ENCODE measurements around the gene PCSK6.

PCSK6 gene

GRCh38 chr15:101445562-101446517, 43.7 kb downstream of the PCSK6 start:
- DNase-seq, result no peak

- no peak for DNase-seq
Observed at GRCh38 chr15:101444807-101445508, 44.5 kb downstream of the PCSK6 start.

GRCh38 chr15:101444015-101444414, 45.5 kb downstream of the PCSK6 start:
- DNase-seq, result no peak

- DNase-seq, result no peak
Observed at GRCh38 chr15:101442272-101442671, 47.2 kb downstream of the PCSK6 start.

- no peak for DNase-seq
Observed at GRCh38 chr15:101441696-101442095, 47.8 kb downstream of the PCSK6 start.

GRCh38 chr15:101440846-101441590, 48.5 kb downstream of the PCSK6 start:
- no peak for DNase-seq

DNA sequence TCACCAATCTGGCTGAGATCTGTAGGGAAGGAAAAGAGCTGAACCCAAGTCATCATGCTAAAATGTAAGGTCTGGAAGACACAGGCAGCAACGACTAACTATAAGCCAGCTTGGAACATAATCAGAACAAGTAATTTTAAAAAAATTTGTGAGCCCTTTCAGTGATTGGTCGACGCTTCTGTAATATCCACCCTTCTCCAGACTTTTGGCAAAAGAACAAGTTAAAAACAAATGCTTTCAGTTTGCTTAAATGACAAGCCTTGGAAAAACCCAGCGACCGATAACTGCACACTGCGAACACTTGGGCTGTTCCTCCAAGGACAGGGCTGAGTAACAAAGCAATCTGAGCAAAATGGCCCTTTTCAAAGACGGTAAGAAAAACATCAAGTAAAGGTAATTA, 49.6 kb downstream of the PCSK6 start:
- no peak for DNase-seq

DNA sequence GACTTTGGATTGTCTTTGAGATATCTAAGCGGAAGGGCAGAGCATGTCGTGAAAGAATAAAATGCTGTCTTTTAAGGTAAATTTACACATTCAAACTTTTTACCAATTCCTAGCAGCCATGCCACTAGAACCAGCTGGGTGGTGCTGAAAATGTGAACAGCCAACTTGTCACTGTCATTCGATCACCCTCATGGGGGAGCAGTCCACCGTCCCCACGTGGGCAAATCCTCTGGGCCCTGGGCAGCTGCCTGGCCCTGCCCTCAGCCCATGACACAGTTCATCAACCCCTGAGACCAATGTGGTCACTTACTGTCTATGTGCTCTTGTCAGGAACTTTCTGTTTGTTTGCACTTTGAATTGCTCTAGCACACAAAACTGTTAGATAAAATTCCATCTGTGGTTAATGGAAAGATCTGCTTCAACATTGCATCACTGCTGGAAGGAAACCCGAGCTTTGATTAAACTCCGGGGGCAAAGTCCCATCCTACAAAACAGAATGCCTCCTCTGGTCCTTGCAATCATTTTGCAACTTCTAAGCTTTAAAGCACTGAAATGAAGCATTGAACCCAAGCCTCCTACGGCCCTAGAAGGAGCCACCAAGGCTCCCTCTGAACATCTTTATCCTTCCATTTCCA, 50.1 kb downstream of the PCSK6 start:
- DNase-seq, result no peak

DNA sequence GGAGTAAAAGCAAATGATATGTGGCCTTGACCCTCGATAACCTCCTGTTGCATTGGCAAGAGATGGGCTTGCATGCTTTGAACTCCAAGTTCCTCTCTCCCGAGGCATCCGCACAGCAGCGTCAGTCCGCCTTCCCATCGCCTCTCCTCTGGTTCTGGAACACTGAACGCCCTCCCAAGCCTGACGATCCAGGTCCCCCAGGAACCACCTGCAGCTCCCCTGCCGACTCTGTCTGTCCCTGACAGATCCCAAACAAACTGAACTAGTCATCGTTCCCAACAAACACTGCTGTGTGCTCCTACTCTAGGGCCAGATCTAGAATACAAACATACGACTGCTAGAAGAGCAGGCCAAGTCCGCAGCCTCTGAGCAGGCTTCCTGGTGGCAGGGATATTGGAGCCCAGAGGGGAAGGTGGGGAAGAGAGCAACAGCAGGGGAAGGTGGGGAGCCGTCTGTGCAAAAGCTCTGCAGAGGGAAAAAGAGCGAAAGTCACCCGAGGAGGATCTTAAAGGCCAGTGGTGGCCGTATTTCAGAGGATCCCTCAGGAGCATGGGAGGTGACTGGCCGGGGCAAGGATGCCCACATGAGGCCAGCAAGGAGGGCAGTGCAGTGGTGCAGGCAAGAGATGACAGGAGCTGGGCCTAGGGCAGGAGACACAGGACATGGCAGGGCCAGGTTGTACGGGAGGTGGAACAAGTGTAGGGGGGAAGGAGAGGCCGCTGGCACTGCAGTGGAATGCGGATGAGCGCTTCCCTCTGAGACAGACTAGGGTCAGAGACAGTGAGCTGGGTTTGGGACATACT, 50.8 kb downstream of the PCSK6 start:
- DNase-seq, result no peak

DNA sequence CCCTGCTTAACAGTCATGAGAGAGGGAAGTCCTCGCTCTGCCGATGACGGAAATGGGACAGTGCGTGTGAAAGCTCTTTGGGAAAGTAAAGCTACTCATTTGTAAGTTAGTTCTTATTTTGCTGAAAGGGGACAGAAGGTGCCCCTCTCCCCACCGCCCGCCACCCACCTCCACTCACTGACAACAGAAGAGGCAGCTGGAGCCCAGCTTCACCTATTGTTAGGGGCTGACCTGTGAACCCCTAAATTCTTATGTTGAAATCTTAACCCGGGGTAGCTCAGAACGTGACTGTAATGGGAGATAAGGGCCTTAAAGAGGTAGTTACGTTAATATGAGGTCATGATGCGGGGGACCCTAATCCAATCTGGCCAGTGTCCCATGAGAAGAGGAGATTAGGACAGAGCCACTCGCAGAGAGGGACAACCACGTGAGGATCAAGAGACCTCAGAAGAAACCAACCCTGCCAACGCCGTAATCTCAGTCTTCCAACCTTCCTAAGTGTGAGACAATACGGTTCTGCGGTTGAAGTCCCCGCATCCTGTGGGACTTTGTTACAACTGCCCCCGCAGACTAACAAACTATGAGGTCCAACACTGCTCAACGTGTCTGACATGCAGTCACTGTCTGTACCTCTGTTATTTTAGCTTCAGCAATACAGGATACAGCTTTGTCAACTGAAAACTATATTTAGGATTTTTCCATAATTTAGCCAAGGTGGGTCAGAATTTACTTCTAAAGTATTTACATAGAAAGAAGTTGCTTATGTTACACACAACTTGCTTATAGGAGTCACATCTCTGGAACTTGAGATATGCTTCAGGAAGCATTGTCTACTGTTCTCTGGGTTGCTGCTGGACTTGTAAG, 51.7 kb downstream of the PCSK6 start:
- DNase-seq, result no peak

DNA sequence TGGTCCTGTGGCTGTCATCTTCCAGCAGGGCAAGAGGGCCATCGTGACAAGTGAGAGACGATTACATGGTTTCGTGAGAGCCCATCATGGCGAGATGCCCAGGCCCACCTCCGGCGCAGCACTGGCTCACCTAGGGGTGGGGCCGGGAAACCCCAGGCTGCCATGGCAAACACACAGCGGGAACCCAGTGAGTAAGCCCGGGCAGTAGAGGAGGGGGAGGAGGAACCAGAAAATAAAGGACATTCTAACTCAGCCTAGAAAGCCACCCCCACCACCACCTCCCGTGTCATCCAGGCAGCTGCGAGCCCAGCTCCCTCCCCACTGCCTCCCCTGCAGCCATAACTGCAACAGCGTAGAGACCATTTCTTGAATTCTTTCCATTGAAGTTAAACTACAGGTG, 52.3 kb downstream of the PCSK6 start:
- no peak for DNase-seq

GRCh38 chr15:101436526-101436925, 53.0 kb downstream of the PCSK6 start:
- DNase-seq, result no peak

- no peak for DNase-seq
Observed at GRCh38 chr15:101435761-101436160, 53.7 kb downstream of the PCSK6 start.

GRCh38 chr15:101434032-101434920, 55.2 kb downstream of the PCSK6 start:
- DNase-seq, result no peak

DNA sequence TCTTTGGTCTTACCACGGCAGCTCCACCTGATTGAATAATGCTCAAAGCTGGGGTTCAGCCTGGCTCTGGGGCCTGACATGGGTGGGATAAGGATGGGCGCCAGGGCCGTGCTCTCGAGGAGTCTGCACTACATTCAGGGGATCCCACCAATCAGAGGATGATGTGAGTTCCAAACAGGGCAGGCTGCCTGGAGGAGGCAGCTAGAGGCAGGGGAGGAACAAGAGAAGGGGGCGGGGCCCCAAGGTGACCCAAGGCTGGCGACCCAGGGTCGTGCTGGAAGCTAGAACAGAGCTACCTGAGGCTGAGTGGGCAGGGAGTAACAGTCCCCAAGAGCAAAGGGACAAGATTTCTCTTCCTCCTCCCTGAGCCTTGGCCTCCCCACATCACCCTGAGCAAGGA, 56.1 kb downstream of the PCSK6 start:
- DNase-seq, result no peak

- no peak for DNase-seq
Observed at GRCh38 chr15:101432982-101433381, 56.5 kb downstream of the PCSK6 start.

- no peak for DNase-seq
Observed at GRCh38 chr15:101431748-101432147, 57.8 kb downstream of the PCSK6 start.

DNA sequence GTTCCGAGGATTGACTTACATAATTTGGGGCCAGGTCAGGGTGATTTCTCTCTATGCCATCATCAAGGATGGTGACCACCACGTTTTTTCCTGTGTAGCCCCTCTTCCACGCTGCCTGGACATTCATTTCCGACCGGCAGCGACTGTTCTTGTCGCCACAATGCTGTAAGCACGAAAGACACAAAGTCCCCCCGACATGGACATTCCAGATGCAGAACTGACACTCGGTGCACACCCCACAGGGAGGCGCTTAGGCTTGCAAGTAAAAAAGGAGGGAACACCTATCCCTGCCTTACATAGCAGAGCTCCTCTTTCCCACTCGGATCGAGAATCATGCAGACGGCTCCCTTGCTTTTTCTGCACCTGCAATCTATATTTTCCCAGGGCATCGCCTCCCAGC, 58.2 kb downstream of the PCSK6 start:
- DNase-seq, result no peak

- no peak for DNase-seq
Observed at GRCh38 chr15:101429646-101430045, 59.9 kb downstream of the PCSK6 start.

DNA sequence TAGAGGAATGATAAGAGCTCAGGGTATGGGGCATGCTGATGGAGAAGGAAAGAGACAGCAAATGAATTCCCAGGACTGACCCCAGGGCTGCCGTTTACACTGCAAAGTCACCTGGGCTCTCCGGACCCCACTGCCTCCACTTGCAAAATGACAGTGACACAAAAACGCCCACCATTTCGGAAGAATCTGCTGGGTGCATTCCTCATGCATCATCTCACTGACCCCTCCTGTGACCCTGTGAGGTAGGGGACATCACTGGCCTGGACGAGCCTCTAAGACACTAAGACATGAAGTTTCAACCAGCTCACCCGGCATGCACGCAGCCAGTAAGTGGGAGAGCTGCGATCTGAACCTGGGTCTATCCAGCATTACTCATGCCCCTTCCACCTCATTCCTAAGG, 60.3 kb downstream of the PCSK6 start:
- DNase-seq, result no peak
